ENCODE results near the gene MYH6. TPM values are rescaled to one million over a fixed set of nuclear protein-coding genes. Genes with fewer than 3 reads are reported as not detected.

Gene MYH6
- total and polyA plus RNA-seq, 4 donors, result 0.05 to 0.17 (median 0.06) TPM; not detected in 1

DNA sequence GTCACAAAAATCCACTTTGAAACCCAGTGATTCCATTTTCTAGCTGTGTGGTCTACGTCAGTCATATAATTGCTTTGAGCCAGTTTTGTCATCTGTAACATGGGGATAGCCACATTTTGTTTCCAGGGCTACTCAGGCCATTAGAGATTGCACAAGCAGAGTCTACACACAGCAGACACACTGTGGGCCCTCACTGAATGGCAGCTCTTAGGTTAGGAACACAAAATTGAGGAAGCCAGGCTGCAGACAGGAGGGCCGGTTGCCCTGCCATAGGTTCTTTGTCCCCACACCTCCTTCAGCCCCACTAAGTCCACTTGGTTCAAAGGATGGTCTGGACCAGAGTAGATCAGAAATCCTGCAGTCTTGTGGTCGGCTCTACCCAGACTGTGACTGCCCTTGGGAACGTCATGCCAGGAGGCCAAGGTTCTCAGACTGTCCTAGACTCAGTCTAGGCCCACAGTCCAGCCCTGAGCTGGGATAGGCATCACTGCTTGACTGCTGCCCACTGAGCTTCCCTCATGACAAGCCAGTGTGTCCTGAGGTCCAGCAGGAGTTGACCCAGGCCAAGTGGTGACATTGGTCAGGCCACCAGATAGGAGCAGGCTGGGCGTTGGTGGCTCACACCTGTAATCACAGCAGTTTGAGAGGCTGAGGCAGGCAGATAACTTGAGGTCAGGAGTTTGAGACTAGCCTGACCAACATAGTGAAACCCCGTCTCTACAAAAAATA lies 31.2 kb upstream of the MYH6 start:
- H3K9ac ChIP-seq (ENCODE audit: low read depth in 1 of 2, low read length in 2 of 2), result no peak overlapping the region
- no peak for DNase-seq (ENCODE audit: low spot score)
- no peaks in the 10 kb centered on the region for H3K9me3 ChIP-seq (ENCODE audit: control insufficient read depth in 4 of 4, low read length in 3 of 4)
- 82% methylated on average over 6 of the region's 6 CpGs for WGBS
- H3K4me3 ChIP-seq (ENCODE audit: low read depth in 1 of 3, low read length in 3 of 3), result no peak overlapping the region
- H3K36me3 ChIP-seq (ENCODE audit: control insufficient read depth in 4 of 4, insufficient read depth in 3 of 4, low read depth in 1 of 4, low read length in 3 of 4), result no peaks in the 10 kb centered on the region
- H3K4me1 ChIP-seq (ENCODE audit: control insufficient read depth in 4 of 4, insufficient read depth in 4 of 4, low read length in 3 of 4), result no peaks in the 10 kb centered on the region
- TF ChIP-seq MAX (IDR thresholded peaks at IDR 0.05) (no peak), FOXA2 (IDR thresholded peaks at IDR 0.05) (no peak), HNF4A (conservative IDR thresholded peaks at IDR 0.05) (no peak), ZBTB33 (IDR thresholded peaks at IDR 0.05) (no peak), JUND (IDR thresholded peaks at IDR 0.05) (no peak), FOXA1 (IDR thresholded peaks at IDR 0.05) (no peak), SP1 (IDR thresholded peaks at IDR 0.05) (no peak), NR2F2 (IDR thresholded peaks at IDR 0.05) (no peak), RXRA (IDR thresholded peaks at IDR 0.05) (no peak), RAD21 (IDR thresholded peaks at IDR 0.05) (no peak), REST (IDR thresholded peaks at IDR 0.05) (no peak), EGR1 (IDR thresholded peaks at IDR 0.05; ENCODE audit: low read depth in 2 of 2) (no peak), GABPA (IDR thresholded peaks at IDR 0.05 in 1 of 2, conservative IDR thresholded peaks at IDR 0.05 in 1 of 2) (no peak), CTCF (IDR thresholded peaks at IDR 0.05; ENCODE audit: low read depth, low read length, missing input control) (no peak), YY1 (IDR thresholded peaks at IDR 0.05) (no peak), HNF4G (IDR thresholded peaks at IDR 0.05) (no peak)
- TF ChIP-seq, protein P1, sequence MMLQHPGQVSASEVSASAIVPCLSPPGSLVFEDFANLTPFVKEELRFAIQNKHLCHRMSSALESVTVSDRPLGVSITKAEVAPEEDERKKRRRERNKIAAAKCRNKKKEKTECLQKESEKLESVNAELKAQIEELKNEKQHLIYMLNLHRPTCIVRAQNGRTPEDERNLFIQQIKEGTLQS (IDR thresholded peaks at IDR 0.05), result no peak
- no peaks in the 10 kb centered on the region for H3K27me3 ChIP-seq (ENCODE audit: control insufficient read depth in 4 of 4, insufficient read depth in 4 of 4, low read length in 3 of 4)
- no peak overlapping the region for H3K27ac ChIP-seq (ENCODE audit: low read depth in 1 of 2, low read length in 2 of 2)

Measured in liver (tissue), 9 donors.